ENCODE data around the gene C10orf67. TPM values are rescaled to one million over a fixed set of nuclear protein-coding genes. Genes with fewer than 3 reads are reported as not detected.

Gene C10orf67
- total and polyA plus RNA-seq, 2 donors: 0.05 to 0.16 TPM

GRCh38 chr10:23364378-23364777 is 19.8 kb upstream of the C10orf67 start:
- H3K4me1 ChIP-seq (ENCODE audit: control insufficient read depth in 2 of 2, insufficient read depth in 2 of 2, low read length in 2 of 2): peaks cover 0 to 5% of the 10 kb centered on the region in 2 donors

GRCh38 chr10:23363793-23364135 is 19.2 kb upstream of the C10orf67 start:
- 96% methylated on average over 5 of the region's 5 CpGs for WGBS
- no peak overlapping the region for H3K27ac ChIP-seq (ENCODE audit: low read depth in 1 of 2, low read length in 1 of 2)
- no peak for DNase-seq (ENCODE audit: low read depth in 6 of 9, low spot score in 9 of 9)
- no peaks in the 10 kb centered on the region for H3K27me3 ChIP-seq (ENCODE audit: control insufficient read depth in 2 of 2, insufficient read depth in 1 of 2, low read length in 1 of 2)
- H3K9me3 ChIP-seq (ENCODE audit: control insufficient read depth in 2 of 2, insufficient read depth in 1 of 2, low read length in 1 of 2): no peaks in the 10 kb centered on the region
- H3K4me1 ChIP-seq (ENCODE audit: control insufficient read depth in 2 of 2, insufficient read depth in 2 of 2, low read length in 2 of 2): peaks cover 0 to 5% of the 10 kb centered on the region in 2 donors
- H3K36me3 ChIP-seq (ENCODE audit: control insufficient read depth in 2 of 2, insufficient read depth in 2 of 2, low read length in 1 of 2): no peaks in the 10 kb centered on the region
- H3K4me3 ChIP-seq (ENCODE audit: low read length in 2 of 2): no peak overlapping the region

More at GRCh38 chr10:23364378-23364777, 19.8 kb upstream of the C10orf67 start:
- Histone ChIP-seq H3K27me3 (ENCODE audit: control insufficient read depth in 2 of 2, insufficient read depth in 1 of 2, low read length in 1 of 2) (no peaks in the 10 kb centered on the region), H3K9me3 (ENCODE audit: control insufficient read depth in 2 of 2, insufficient read depth in 1 of 2, low read length in 1 of 2) (no peaks in the 10 kb centered on the region), H3K36me3 (ENCODE audit: control insufficient read depth in 2 of 2, insufficient read depth in 2 of 2, low read length in 1 of 2) (no peaks in the 10 kb centered on the region), H3K4me3 (ENCODE audit: low read length in 2 of 2) (no peak overlapping the region), H3K27ac (ENCODE audit: low read depth in 1 of 2, low read length in 1 of 2) (no peak overlapping the region)
- DNase-seq (ENCODE audit: low read depth in 6 of 9, low spot score in 9 of 9): no peak
- 68% methylated on average over 5 of the region's 5 CpGs for WGBS

GRCh38 chr10:23362879-23363792 is 18.5 kb upstream of the C10orf67 start:
- no peak overlapping the region for H3K4me3 ChIP-seq (ENCODE audit: low read length in 2 of 2)
- peak in 1 of 9 donors; percentile 41 for DNase-seq (ENCODE audit: low read depth in 6 of 9, low spot score in 9 of 9)
- no peaks in the 10 kb centered on the region for H3K9me3 ChIP-seq (ENCODE audit: control insufficient read depth in 2 of 2, insufficient read depth in 1 of 2, low read length in 1 of 2)
- WGBS: 83% methylated on average over 9 of the region's 9 CpGs
- peaks cover 0 to 1% of the 10 kb centered on the region in 2 donors for H3K4me1 ChIP-seq (ENCODE audit: control insufficient read depth in 2 of 2, insufficient read depth in 2 of 2, low read length in 2 of 2)
- no peaks in the 10 kb centered on the region for H3K36me3 ChIP-seq (ENCODE audit: control insufficient read depth in 2 of 2, insufficient read depth in 2 of 2, low read length in 1 of 2)
- no peak overlapping the region for H3K27ac ChIP-seq (ENCODE audit: low read depth in 1 of 2, low read length in 1 of 2)
- no peaks in the 10 kb centered on the region for H3K27me3 ChIP-seq (ENCODE audit: control insufficient read depth in 2 of 2, insufficient read depth in 1 of 2, low read length in 1 of 2)

- no peak overlapping the region for H3K27ac ChIP-seq (ENCODE audit: low read depth in 1 of 2, low read length in 1 of 2)
- 100% methylated on average over 1 of the region's 1 CpG for WGBS
- H3K9me3 ChIP-seq (ENCODE audit: control insufficient read depth in 2 of 2, insufficient read depth in 1 of 2, low read length in 1 of 2): no peaks in the 10 kb centered on the region
- no peaks in the 10 kb centered on the region for H3K36me3 ChIP-seq (ENCODE audit: control insufficient read depth in 2 of 2, insufficient read depth in 2 of 2, low read length in 1 of 2)
- no peak for DNase-seq (ENCODE audit: low read depth in 6 of 9, low spot score in 9 of 9)
- H3K4me3 ChIP-seq (ENCODE audit: low read length in 2 of 2): no peak overlapping the region
- no peaks in the 10 kb centered on the region for H3K4me1 ChIP-seq (ENCODE audit: control insufficient read depth in 2 of 2, insufficient read depth in 2 of 2, low read length in 2 of 2)
- H3K27me3 ChIP-seq (ENCODE audit: control insufficient read depth in 2 of 2, insufficient read depth in 1 of 2, low read length in 1 of 2): no peaks in the 10 kb centered on the region
Observed at GRCh38 chr10:23362069-23362830, 17.7 kb upstream of the C10orf67 start.

- H3K4me3 ChIP-seq (ENCODE audit: low read length in 2 of 2): no peak overlapping the region
- H3K4me1 ChIP-seq (ENCODE audit: control insufficient read depth in 2 of 2, insufficient read depth in 2 of 2, low read length in 2 of 2): no peaks in the 10 kb centered on the region
- WGBS: 97% methylated on average over 2 of the region's 2 CpGs
- H3K9me3 ChIP-seq (ENCODE audit: control insufficient read depth in 2 of 2, insufficient read depth in 1 of 2, low read length in 1 of 2): no peaks in the 10 kb centered on the region
- no peak for DNase-seq (ENCODE audit: low read depth in 6 of 9, low spot score in 9 of 9)
- no peak overlapping the region for H3K27ac ChIP-seq (ENCODE audit: low read depth in 1 of 2, low read length in 1 of 2)
- no peaks in the 10 kb centered on the region for H3K27me3 ChIP-seq (ENCODE audit: control insufficient read depth in 2 of 2, insufficient read depth in 1 of 2, low read length in 1 of 2)
- H3K36me3 ChIP-seq (ENCODE audit: control insufficient read depth in 2 of 2, insufficient read depth in 2 of 2, low read length in 1 of 2): no peaks in the 10 kb centered on the region
Observed at GRCh38 chr10:23361665-23362064, 17.1 kb upstream of the C10orf67 start.

- Histone ChIP-seq H3K27ac (ENCODE audit: low read depth in 1 of 2, low read length in 1 of 2) (no peak overlapping the region), H3K4me1 (ENCODE audit: control insufficient read depth in 2 of 2, insufficient read depth in 2 of 2, low read length in 2 of 2) (no peaks in the 10 kb centered on the region), H3K4me3 (ENCODE audit: low read length in 2 of 2) (no peak overlapping the region), H3K27me3 (ENCODE audit: control insufficient read depth in 2 of 2, insufficient read depth in 1 of 2, low read length in 1 of 2) (no peaks in the 10 kb centered on the region), H3K9me3 (ENCODE audit: control insufficient read depth in 2 of 2, insufficient read depth in 1 of 2, low read length in 1 of 2) (no peaks in the 10 kb centered on the region), H3K36me3 (ENCODE audit: control insufficient read depth in 2 of 2, insufficient read depth in 2 of 2, low read length in 1 of 2) (no peaks in the 10 kb centered on the region)
- no peak for DNase-seq (ENCODE audit: low read depth in 6 of 9, low spot score in 9 of 9)
- 86% methylated on average over 8 of the region's 8 CpGs for WGBS
Observed at GRCh38 chr10:23359692-23360380, 15.2 kb upstream of the C10orf67 start.

- Histone ChIP-seq H3K36me3 (ENCODE audit: control insufficient read depth in 2 of 2, insufficient read depth in 2 of 2, low read length in 1 of 2) (no peaks in the 10 kb centered on the region), H3K27ac (ENCODE audit: low read depth in 1 of 2, low read length in 1 of 2) (no peak overlapping the region), H3K4me1 (ENCODE audit: control insufficient read depth in 2 of 2, insufficient read depth in 2 of 2, low read length in 2 of 2) (no peaks in the 10 kb centered on the region), H3K9me3 (ENCODE audit: control insufficient read depth in 2 of 2, insufficient read depth in 1 of 2, low read length in 1 of 2) (no peaks in the 10 kb centered on the region), H3K4me3 (ENCODE audit: low read length in 2 of 2) (no peak overlapping the region), H3K27me3 (ENCODE audit: control insufficient read depth in 2 of 2, insufficient read depth in 1 of 2, low read length in 1 of 2) (no peaks in the 10 kb centered on the region)
- DNase-seq (ENCODE audit: low read depth in 6 of 9, low spot score in 9 of 9): no peak
- WGBS: 87% methylated on average over 2 of the region's 2 CpGs
Observed at GRCh38 chr10:23358357-23358756, 13.8 kb upstream of the C10orf67 start.

GRCh38 chr10:23354630-23355279 is 10.2 kb upstream of the C10orf67 start:
- Histone ChIP-seq H3K27me3 (ENCODE audit: control insufficient read depth in 2 of 2, insufficient read depth in 1 of 2, low read length in 1 of 2) (no peaks in the 10 kb centered on the region), H3K4me1 (ENCODE audit: control insufficient read depth in 2 of 2, insufficient read depth in 2 of 2, low read length in 2 of 2) (no peaks in the 10 kb centered on the region), H3K4me3 (ENCODE audit: low read length in 2 of 2) (no peak overlapping the region), H3K9me3 (ENCODE audit: control insufficient read depth in 2 of 2, insufficient read depth in 1 of 2, low read length in 1 of 2) (no peaks in the 10 kb centered on the region), H3K36me3 (ENCODE audit: control insufficient read depth in 2 of 2, insufficient read depth in 2 of 2, low read length in 1 of 2) (no peaks in the 10 kb centered on the region), H3K27ac (ENCODE audit: low read depth in 1 of 2, low read length in 1 of 2) (no peak overlapping the region)
- 86% methylated on average over 5 of the region's 5 CpGs for whole genome bisulfite sequencing
- DNase-seq (ENCODE audit: low read depth in 6 of 9, low spot score in 9 of 9): no peak
